Stimulated activated CD4-positive, alpha-beta T cell treated with anti-CD3 and anti-CD28 coated beads, Interleukin-2, amount 100 ng/mL, for 4 hours (primary cell): ENCODE data around the gene TCF7L2.
A peak's percentile ranks its signal among the peaks of the same experiment; 100 is the strongest.

Experiments
- DNase-seq: peaks from one replicate; pipeline ENCODE4 v3.0.0-alpha.2; 2020; ENCODE audit warnings: low read depth

The TCF7L2 gene

DNA sequence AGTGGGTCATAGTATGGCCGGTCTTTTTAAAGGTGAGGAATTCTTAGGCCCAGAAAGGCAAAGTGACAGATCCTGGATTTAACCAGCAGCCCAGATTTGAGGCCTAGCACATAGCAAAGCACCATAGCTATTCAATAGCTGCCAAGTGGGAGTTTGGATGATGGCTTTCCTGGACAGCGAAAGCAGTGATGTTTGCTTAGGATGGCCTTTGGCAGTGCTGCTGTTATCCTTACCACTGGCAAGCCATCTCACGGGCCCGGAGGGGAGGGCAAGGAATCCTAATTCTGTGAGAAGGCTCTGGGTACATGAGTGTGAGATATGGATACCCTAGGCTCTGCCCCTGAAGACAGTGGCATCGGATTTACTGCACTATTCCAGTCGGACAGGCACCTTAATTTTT, 50.4 kb downstream of the TCF7L2 start:
- no peak for DNase-seq

DNA sequence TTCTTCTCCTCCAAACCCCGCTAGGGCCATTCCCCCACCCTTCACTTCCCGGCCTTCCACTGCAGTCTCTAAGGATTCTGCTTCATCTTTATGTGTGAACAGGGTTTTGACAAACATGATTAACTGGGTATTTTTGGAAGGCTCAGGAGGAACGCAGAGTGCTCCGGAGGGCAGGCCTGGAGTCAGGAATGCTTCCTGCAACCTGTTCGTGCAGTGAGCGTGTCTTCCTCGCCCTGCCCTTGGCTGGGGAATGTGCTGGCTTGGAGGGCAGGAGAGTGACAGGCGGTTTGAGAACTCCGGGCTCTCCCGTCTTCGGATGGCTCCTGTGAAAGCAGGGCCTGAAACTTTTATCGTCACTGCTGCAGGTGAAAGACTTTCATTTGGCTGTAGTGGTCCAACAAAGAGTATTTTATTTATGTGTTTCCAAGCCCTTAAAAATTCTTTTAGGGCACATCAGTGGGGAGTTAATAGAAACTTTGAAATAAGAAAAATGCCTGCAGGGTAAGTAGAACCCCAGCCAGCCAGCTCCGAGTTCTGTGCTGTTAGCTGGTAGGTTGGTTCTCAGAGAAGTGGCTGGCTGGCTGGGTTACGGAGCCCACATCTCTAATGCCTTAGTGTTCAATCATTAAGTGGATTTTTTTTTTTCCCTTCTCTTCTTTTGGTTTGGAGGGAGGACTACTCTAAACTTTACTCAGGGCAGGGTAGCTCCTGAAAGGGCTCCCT, 51.0 kb downstream of the TCF7L2 start:
- no peak for DNase-seq

DNA sequence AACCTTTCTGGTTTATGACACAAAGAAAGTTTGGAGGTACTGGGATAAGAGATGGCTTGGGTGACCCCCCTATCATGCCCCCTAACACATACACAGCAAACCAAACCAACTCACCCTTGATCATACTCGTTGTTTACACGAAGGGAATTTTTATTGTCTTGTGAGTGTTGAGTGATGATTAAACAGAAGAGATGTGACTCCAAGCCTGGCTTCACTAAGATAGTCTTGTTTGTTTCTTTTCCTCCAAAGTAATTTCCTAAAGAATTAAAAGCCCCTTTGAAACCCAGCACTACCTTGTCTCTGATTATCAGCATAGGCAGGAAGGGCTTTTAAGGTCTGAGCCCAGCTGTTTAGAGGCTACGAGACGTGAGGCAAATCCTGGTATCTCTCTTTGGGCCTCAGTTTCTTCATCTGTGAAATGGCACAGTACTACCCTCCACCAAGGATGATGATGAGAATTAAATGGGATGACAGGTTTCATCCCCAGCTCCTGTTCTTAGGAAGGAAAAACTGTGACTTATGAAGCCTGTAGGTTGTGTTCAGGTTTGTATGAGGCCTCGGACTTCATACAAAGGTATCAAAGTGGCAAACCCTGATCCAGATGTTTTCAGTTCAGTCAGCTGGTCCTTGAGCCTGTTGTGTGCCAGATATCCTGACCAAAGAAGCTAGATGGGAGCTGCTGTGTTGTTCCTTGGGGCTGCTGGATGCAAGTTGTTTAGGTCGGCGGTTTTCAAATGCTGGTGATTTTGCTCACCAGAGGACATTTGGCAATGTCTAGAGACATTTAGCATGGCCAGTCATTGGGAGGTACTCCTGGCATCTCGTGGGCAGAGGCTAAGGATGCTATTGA, 51.8 kb downstream of the TCF7L2 start:
- DNase-seq: no peak

DNA sequence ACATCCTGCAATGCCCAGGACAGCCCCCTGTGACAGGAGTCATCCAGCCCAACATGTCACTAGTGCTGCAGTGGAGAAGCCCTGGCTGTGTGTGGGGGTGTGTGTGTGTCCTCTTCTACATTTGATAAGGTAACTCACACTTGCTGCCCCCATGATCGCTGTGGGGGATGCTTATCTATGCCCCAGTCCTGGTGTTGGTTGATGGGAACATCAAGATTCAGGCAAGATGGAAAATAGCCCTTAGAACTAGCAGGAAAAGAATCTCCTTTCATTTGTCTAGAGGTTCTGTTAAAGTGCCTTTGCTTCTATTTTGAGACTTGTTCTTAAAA, 52.4 kb downstream of the TCF7L2 start:
- no peak for DNase-seq

DNA sequence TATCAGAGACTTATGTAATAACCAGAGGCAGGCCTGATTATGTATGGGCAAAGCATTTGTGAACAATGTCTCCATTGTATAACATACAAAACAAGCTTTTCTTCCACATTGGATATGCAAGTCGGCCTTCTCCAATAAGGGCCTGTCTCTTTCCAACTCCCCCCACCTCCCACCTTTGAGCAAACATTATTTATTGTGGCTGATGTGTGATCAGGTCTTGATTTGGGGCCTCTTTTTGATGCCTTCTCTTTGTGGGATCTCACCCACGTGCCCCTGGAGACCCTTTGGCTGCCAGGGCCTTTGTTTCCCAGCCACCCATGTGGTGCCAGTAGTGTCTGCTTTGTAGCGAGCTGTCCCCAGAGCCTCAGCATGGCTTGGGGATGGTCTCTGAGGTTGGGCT, 53.0 kb downstream of the TCF7L2 start:
- no peak for DNase-seq

DNA sequence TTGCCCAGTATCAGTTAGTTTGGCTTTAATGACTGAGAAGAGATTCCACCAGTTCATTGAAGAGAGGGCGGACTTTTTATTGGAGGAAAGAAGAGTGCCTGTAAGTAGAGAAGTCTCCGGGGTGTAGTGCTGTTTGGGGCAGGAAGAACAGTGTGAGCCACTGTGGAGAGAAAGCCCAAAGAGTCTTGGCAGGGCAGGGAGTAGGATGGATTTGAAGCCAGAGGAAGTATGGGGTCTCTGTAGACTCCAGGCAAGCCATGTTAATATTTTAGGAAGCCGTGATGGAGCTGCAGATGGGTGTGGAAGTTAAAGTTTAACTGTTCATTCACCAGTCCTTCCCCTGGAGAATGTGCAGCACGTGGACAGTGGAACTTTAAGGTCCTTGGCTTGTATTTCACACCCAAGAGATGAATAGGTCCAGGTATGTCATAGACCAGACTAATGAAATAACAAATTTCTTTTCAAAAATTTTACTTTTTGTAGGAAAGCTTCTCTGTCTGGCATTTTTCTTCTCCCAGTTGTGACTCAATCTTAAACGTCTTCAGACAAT, 54.1 kb downstream of the TCF7L2 start:
- DNase-seq: no peak

DNA sequence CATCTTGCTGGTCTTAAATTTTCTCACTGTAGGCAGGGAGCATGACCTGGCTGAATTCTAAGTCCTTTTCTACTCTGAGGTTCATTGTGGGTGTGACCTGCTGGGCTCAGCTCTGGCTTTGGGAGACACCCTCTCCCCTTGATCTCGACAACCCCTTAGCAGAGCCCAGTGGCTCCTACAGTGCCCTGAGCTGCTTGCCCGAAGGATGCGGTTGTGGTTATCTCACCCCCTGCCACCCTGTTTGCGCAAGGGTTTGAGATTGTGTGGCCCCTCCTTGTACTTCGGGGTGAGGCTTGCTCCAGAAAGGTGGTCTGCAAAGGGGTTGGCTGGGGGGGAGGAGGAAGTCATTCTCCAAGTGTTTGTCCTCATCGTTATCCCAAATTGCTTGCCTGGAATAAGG, 55.3 kb downstream of the TCF7L2 start:
- DNase-seq: no peak

DNA sequence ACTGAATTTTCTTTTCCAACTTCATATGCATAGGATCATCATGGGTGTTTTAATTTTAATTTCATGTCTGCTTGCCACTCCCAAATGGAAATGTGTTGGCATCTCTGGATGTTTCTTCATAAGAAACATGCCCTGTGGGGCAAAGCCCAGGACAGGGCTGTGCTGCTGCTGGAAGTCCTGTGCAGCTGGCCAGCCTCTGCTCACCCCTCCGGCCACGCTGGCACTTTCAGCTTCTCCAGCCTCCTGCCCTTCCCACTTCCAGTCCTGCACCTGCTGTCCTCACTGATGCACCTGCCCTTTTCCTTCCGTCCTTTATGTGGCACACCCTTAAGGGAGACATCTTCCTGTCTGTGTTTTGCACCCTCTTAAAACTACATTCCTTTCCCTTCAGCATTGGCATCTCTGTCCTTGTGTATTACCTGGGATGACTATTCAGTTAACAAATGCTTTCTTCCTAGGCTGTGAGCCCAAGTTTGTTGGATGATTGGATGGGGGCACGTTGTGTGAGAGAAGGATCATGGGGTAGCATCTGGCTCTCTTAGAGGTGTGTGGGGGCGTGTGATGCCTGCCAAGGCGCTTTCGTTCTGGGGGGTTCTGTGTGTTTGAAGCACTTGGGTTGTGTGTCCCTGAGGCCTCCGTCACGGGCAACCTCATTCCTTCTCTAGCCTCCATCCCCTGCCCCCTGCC, 56.8 kb downstream of the TCF7L2 start:
- no peak for DNase-seq

DNA sequence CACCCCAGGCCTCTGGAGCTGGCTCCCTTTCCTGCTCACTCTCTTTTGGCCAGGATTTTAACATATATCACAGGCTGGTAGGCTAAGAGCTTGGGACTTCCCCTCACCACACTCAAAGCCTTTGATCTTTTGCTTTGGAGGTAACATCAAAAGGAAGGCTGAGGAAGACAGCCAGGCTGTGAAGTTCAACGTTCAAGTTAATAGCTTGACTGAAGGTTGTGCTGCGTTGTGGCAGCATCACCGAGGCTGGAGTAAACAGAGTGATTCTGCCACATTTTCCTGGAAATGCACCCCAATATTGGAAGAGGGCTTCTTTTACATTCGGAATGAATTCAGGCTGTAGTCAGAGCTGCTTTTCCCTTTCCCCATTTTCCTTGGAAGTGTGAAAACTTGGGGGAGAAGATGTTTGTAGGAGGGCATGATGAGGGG, 57.3 kb downstream of the TCF7L2 start:
- DNase-seq: peak; percentile 19

DNA sequence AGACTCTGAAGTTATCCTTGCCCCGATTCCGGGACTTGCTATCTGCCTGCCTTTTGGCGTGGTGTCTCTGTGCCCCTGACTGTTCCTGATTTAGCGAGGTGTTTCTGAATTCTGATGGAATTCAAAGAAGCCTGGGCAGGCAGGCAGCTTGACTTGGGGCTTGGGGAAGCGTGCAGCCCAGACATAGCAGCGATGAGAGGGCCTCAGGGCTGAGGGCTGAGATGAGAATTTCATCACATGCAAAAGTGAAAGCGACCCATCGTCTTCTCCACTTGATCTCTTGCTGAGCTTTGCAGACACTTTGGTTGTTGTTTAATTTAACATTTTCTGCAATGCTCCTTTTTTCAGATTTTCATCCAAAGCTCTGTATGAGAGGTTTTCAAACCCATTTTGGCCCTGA, 57.8 kb downstream of the TCF7L2 start:
- DNase-seq: no peak

DNA sequence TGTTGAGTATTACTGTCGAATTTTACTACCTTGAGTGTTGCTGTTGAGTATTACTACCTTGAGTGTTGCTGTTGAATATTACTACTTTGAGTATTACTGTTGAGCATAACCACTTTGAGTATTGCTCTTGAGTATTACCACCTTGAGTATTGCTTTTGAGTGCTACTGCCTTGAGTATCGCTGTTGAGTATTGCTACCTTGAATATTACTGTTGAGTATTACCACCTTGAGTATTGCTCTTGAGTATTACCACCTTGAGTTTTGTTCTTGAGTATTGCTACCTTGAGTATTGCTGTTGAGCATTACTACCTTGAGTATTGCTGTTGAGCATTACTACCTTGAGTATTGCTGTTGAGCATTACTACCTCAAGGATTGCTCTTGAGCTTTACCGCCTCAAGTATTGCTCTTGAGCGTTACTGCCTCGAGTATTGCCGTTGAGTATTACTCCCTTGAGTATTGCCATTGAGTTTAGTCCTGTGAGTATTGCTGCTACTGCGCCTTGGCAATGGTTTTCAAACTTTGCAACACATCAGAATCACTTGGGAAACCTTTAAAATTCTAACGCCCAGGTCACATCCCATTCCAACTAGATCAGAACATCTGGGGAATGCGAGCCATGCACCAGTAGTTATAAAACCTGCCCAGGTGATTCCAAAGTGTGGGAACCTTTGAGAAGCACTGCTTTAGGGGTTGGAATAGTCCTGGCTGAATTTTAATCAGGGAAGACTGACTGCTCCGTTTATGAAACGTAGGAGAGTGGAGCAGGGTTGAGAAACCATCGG, 61.7 kb downstream of the TCF7L2 start:
- no peak for DNase-seq

DNA sequence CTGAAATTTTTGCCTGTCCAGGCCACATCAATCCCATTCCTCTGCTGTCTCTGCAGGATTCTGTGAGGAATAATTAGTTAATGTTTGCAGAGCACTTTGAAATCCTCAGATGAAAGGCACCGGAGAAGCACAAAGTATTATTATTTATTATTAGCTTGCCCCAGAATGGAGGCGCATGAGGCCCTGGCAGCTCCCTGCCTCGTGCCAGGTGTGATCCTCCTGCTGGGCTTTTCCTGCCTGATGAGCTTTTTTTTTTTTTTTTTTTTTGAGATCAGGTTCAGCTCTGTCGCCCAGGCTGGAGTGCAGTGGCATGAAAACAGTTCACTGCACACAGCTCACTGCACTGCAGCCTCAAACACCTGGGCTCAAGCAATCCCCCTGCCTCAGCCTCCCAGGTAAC, 65.2 kb downstream of the TCF7L2 start:
- no peak for DNase-seq

DNA sequence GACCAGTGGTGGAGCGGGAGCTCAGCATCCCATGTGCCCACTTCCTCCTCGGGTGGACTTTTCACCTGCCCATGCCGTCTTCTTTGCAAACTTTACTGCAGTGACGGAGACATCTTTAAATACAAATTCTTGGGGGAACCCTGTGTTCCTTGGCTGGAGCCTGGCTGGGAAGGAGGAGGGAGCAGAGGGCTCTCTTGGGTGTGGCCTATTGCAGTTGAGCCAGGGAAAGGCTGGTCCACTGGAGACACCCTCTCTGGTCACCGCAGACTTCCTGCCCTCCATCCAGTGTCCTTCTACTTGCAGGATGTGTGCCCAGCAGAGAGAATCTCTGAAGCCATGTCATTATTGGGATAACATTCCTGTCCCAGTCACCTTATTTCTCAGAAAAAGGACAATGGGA, 67.3 kb downstream of the TCF7L2 start:
- DNase-seq: no peak

DNA sequence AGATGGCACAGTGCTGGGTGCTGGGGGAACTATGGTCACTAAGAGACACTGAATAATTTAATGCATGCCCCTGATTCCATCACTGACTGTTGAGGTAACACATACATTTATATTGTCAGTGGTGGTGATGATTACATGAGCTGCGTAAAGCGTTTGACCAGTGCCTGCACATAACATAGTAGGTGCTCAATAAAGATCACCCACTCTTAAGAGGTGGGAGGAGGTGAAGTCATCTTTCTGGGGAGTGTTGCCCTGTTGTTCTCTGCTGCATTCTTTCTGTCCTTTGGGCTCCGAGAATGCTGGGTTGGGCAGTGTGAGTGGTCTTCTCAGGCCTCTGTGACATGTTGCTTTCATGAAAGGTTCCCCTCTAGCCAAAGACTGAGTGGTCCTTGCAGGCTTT, 68.0 kb downstream of the TCF7L2 start:
- no peak for DNase-seq

DNA sequence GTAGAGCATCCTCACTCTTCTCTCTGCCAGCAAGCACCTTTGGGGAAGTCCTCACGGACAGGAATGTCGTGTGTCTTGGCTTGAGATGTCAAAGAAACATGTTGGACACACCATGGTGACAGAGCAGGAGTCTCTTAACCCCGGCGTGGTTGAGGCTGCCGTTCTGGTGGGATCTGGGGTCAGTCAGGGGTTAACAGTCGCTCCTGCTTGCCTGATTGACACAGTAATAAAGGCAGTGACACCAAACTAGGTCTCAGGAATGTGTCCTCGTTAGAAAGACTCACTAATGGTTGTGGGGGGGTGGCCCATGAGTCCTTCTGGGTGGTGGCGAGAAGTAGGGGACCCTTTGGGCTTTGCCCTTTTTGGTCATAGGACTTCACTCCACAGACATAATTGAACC, 69.0 kb downstream of the TCF7L2 start:
- DNase-seq: no peak

DNA sequence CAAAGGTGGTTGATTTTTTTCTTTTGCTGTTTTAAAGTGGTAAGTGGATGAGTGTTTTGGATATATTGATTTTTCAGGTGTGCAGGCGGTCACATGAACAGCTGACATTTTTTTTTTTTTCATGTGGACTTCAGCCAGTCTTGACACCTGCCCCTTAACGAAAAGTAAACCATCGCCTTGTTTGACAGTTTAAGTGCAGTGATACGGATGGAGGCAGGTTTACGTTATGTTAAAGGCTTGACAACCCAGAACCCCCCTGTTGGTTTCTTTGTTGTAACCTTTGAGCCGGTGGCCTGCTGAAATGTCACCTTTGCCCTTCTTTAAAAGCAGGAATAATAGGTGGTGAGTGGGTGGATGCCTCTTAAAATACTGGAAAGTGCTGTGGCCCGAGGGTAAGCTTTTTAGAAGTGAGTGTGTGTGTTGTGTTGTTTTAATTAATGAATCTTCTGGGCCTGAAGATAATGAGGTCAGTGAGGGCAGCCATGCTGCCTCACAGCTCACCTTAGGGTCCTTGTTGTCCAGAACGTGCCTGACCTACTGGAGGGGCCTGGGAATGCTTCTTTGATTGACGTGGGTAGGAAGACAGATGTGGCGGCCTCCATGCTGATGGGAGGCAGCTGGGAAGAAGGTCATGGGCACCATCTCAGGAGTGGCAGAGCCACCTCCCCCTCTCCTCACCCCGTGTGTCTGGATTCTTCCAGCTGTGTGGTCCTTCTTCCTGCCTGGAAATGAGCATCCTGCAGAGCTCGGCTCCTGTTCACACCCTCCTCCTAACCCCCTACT, 69.8 kb downstream of the TCF7L2 start:
- DNase-seq: no peak

DNA sequence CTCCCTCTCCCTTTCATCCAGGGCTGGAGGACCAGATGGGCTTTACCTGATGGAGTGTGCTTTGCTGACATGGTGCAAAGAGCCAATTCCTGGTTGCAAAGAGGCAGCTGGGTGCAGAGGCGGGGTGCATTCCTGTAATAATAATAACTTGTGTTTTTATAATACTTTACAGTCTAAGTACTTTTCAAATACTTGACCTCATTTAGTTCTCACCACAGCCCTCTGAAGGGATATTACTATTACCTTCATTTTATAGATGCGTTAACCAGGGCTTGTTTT, 70.4 kb downstream of the TCF7L2 start:
- DNase-seq: no peak

DNA sequence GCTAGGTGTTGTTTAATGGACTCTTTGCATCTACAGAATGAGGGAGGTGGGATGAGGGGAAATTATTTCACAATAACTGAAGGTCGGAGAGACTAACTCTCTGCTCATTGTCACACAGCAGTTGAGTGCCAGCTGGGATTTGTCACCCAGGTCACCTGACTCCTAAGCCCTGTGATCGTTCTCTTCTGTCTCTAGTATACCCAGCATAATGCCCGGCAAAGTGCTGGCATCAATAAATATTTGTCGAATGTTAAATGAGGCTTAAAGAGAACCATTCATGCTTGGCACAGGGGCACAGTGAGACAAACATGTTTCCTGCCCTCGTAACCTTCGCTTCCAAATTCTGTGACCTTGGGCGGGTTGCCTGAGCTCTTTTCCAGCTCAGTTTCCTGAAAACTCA, 70.8 kb downstream of the TCF7L2 start:
- no peak for DNase-seq

DNA sequence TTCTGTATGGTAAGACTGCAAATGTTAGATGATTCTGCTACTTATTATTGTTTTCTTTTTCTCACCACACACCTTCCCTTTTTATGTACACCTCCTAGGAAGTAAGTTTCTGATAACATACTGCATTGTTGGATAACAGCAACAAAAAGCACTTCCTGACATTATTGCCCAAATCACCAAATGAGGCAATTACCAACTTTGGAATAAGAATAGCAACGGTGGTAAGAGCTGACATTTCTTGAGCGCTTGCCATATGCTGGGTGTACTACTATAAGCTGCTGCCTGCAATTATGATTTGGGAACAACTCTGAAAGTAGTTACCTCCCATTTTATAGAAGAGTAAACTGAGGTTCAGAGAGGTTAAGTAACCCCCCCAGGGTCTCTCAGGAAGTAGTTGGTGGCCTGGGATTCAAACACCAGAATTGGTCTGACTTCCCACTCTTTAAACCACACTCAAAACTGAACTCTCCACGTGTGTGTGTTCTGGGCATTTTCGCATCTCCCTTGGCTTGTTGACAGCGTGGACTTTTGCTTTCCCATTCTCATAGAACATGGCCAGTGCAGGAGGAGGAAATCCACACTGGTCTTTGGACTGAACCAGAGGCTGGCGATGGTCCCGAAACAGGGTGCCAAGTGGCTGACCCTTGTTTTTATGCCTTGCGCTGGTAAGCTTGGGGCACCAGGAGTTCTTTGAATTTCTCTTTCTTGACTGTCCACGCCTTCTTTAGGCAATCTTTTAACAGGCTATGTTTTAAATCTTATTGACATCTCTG, 71.4 kb downstream of the TCF7L2 start:
- DNase-seq: no peak

DNA sequence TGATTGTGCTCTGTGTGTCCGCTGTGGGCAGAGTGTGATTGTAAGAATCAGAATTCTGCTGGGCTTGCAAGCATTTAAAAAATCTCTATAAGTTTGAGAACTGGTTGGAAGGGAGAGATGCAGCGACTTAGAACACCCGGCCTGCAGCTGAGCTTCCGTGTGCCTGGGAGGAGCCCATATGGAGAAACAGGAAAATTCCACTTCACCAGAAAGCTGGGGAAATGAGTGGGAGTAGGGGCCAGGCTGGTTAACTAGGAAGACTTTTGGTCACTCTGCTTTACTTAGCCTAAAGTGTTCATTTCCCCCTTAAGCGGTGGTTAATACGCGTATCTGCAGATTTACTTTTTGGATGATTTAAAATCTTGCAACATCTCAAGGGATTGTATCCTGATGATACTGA, 72.2 kb downstream of the TCF7L2 start:
- DNase-seq: no peak

DNA sequence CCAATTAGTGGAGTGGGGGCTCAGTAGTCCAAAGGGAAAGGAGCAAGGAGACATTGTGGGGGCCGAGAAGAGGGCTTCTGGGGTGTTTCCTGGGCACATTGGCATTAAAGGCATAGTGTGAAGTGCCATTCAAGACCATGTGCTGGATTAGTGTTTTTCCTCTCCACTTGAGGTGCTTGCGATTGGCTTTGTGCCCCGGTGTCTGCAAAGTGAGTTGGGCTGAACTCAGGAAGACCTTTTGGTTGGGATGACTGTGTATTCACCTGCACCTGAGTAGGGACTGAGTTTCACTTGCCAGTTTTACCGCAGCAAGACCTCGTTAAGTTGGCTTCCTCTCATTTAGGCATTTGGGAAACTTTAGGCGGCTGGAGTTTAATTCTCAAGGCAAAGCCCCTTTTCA, 73.0 kb downstream of the TCF7L2 start:
- DNase-seq: no peak
